GM13976 (cell line): ENCODE data around the gene GPR161.
"Not testable (repeated sequence)": the region's sequence is repeated elsewhere in the genome, so short reads cannot be mapped to it uniquely, and the experiment has no call there.

Experiments used
- DNase-seq: peaks from one replicate; pipeline ENCODE4 v3.0.0; 2012; ENCODE audit warnings: low spot score
- in situ Hi-C: fragments of 300-500 bp; cut with MboI; formaldehyde crosslinking; loops from one replicate; pipeline ENCODE4 v1.12.0; 2022; ENCODE audit warnings: low sequenced_read_pairs, mixed read lengths, inconsistent platforms; ENCODE audit not compliant: unreplicated experiment
- TF ChIP-seq, protein P1 (sequence below): IDR thresholded peaks from 2 replicates; pipeline ENCODE4 v1.5.1; 2012; ENCODE audit warnings: borderline replicate concordance, mild to moderate bottlenecking; ENCODE audit not compliant: insufficient read depth; ENCODE audit errors: extremely low read depth, missing control alignments, control extremely low read depth

GPR161 gene

DNA sequence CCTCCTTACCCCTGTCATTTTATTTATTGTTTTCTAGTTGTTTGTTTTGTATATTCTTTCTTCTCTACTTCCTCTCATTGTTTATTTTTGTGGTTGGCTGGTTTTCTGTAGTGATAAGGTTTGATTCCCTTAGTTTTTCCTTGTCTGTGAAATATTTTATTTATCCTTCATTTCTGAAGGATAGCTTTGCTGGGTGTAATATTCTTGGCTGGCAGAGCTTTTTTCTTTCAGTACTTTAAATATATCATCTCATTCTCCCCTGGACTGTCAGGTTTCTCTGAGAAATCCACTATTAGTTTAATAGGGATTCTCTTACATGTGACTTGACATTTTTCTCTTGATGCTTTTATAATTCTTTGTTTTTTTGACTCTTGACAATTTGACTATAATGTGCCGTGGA is 23.2 kb upstream of the GPR161 start:
- in situ Hi-C loops, result no loop called here
- no peak for DNase-seq
- TF ChIP-seq, protein P1, sequence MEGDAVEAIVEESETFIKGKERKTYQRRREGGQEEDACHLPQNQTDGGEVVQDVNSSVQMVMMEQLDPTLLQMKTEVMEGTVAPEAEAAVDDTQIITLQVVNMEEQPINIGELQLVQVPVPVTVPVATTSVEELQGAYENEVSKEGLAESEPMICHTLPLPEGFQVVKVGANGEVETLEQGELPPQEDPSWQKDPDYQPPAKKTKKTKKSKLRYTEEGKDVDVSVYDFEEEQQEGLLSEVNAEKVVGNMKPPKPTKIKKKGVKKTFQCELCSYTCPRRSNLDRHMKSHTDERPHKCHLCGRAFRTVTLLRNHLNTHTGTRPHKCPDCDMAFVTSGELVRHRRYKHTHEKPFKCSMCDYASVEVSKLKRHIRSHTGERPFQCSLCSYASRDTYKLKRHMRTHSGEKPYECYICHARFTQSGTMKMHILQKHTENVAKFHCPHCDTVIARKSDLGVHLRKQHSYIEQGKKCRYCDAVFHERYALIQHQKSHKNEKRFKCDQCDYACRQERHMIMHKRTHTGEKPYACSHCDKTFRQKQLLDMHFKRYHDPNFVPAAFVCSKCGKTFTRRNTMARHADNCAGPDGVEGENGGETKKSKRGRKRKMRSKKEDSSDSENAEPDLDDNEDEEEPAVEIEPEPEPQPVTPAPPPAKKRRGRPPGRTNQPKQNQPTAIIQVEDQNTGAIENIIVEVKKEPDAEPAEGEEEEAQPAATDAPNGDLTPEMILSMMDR, result no peak

DNA sequence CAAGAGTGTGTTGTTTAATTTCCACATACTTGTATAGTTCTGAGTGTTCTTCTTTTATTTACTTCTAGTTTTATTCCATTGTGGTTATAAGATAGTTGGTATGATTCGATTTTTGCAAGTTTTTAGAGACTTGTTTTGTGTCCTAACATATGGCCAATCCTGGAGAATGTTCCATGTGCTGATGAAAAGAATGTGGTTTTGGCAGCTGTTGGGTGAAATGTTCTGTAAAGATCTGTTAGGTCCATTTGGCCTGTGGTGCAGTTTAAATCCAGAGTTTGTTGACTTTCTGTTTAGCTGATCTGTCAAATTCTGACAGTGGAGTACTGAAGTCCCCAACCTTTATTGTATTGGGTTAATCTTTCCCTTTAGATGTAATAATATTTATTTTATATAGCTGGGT is 22.5 kb upstream of the GPR161 start:
- no peak for DNase-seq
- in situ Hi-C loops, result no loop called here
- TF ChIP-seq, protein P1, result no peak

DNA sequence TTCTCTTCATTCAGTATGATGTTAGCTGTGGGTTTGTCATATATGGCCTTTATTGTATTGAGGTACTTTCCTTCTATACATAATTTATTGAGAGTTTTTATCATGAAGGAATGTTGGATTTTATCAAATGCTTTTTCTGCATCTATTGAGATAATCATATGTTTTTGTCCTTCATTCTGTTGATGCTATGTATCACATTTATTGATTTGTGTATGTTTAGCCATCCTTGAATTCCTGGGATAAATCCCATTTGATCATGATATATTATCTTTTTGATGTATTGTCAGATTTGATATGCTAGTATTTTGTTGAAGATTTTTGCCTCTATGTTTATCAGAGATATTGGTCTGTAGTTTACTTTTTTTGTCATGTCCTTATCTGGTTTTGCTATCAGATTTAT is 20.9 kb upstream of the GPR161 start:
- DNase-seq, result no peak
- in situ Hi-C loops, result no loop called here
- TF ChIP-seq, protein P1, result no peak

DNA sequence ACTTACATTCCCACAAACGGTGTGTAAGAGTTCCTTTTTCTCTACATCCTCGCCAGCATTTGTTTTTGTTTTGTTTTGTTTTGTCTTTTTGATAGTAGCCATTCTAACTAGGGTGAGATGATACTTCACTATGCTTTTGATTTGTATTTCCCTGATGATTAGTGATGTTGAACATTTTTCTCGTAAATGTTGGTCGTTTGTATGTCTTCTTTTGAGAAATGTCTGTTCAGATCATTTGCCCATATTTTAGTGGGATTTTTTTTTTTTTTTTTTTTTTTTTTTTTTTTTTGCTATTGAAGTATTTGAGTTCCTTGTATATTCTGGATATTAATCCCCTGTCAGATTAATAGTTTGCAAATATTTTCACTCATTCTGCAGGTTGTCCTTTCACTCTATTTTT is 19.2 kb upstream of the GPR161 start:
- in situ Hi-C loops, result no loop called here
- no peak for DNase-seq
- TF ChIP-seq, protein P1, result no peak

DNA sequence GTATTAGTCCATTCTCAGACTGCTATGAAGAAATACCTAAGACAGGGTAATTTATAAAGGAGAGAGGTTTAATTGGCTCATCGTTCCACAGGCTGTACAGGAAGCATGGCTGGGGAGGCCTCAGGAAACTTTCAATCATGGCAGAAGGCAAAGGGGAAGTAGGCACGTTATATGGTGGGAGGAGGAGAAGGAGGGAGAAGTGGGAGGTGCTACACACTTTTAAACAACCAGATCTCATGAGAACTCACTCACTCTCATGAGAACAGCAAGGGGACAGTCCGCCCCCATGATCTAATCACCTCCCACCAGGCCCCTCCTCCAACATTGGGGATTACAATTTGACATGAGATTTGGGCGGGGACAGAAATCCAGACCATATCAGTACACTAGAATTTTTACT is 18.0 kb upstream of the GPR161 start:
- DNase-seq, in situ Hi-C loops: not testable (repeated sequence)

DNA sequence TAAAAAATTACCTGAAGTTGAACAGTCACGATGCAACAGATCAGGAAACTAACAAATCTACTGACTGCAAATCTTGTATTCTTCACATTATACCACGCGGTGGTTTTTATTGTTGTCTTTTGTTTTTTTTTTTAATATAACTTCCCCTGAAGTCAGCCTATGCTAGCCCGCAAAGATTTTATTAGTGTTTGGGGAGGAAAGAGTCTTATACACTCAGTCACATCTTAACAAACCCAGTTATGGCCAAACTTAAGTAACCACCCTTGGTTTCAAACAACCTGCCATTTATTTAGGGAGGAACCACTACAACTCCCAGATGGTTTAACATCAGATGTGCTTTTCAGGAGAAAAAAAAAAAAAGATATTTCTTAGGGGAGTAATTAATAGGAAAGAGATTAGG is 15.2 kb upstream of the GPR161 start:
- TF ChIP-seq, protein P1, result no peak
- in situ Hi-C loops, result no loop called here
- no peak for DNase-seq

DNA sequence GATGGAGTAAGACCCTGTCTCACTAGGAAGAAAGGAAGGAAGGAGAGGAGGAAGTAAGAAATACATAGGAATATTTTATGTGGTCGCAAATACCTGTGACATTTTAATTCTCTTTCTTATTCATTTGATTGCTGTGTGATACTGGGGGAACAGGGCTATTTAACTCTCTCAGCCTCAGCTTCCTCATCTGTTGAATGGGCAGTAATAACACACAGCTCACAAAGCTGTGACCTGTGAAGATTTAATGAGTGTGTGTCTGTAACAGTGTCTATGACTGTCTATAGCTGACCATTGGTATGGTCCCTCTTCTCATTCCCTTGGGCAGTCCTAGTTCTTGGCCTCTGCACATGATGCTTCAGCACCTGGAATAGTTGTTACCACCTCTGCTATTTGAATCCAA is 13.6 kb upstream of the GPR161 start:
- TF ChIP-seq, protein P1, result no peak
- DNase-seq, result no peak
- in situ Hi-C loops, result no loop called here
